ENCODE results near the gene TP53I11.

DNA sequence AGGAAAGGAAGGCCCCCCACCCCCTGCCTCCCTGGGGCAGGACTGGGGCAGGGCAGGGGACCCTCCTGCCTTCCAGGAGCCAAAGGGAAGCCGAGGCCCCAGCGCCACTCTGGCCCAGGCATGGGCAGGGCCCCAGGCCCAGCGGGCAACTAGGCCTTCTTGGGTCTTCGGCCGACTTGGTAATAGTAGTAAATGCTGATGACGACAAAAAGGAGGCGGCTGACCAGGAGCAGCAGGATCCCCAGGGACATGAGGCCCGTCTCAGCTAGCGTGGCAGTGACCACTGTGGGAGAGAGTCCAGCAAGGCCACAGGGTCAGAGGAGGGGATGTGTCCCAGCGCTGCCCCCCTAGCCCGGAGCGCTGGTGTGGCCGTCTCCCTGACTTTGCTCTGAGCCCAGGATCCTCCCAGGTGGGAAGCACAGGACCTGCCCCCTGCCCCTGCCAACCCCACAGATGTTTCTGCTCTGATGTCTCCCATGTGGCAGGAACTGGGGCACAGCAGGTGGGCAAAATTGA, 15.9 kb downstream of the TP53I11 start:
- TF ChIP-seq EZH2 (IDR thresholded peaks at IDR 0.05; ENCODE audit: borderline replicate concordance, insufficient read depth, low read depth, low read length, poor library complexity, severe bottlenecking): no peak
- TF ChIP-seq, protein P1, sequence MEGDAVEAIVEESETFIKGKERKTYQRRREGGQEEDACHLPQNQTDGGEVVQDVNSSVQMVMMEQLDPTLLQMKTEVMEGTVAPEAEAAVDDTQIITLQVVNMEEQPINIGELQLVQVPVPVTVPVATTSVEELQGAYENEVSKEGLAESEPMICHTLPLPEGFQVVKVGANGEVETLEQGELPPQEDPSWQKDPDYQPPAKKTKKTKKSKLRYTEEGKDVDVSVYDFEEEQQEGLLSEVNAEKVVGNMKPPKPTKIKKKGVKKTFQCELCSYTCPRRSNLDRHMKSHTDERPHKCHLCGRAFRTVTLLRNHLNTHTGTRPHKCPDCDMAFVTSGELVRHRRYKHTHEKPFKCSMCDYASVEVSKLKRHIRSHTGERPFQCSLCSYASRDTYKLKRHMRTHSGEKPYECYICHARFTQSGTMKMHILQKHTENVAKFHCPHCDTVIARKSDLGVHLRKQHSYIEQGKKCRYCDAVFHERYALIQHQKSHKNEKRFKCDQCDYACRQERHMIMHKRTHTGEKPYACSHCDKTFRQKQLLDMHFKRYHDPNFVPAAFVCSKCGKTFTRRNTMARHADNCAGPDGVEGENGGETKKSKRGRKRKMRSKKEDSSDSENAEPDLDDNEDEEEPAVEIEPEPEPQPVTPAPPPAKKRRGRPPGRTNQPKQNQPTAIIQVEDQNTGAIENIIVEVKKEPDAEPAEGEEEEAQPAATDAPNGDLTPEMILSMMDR (IDR thresholded peaks at IDR 0.05): no peak

All from B cell (primary cell).